SK-N-SH (cell line): Measurements from ENCODE around the gene TCEANC. TPM values are rescaled to one million over a fixed set of nuclear protein-coding genes. Genes with fewer than 3 reads are reported as not detected.
A peak's percentile ranks its signal among the peaks of the same experiment; 100 is the strongest.

Experiments used
- CTCF ChIA-PET: fragments of 300-600, 350-600 bp; formaldehyde crosslinking; extraction: SDS; loops from one replicate; lab custom pipeline; 2021; lab: Yijun Ruan, JAX
- POLR2A ChIA-PET: fragments of 350-600 bp; sonication (Branson Sonifier 250); formaldehyde crosslinking; extraction: SDS; loops from one replicate; lab custom pipeline; 2020; ENCODE audit warnings: antibody characterized with exemption, inconsistent platforms; lab: Yijun Ruan, JAX
- DNase-seq: peaks from one replicate; pipeline ENCODE4 v3.0.0; 2012
- H2AFZ ChIP-seq: fragments of 200-600 bp; sonication (generic); 2 replicates; pipeline ENCODE4 v1.8.1; 2016; ENCODE audit warnings: antibody characterized with exemption, mild to moderate bottlenecking, low read depth
- H3F3A ChIP-seq: fragments of 200-600 bp; sonication (generic); replicated peaks from 2 replicates; pipeline ENCODE3; 2016; ENCODE audit warnings: antibody characterized with exemption, mild to moderate bottlenecking; ENCODE audit not compliant: insufficient read depth
- H3K27ac ChIP-seq, 2 experiments: fragments of 200-500 bp in 1 of 2; fragments of 200-600 bp in 1 of 2; sonication (Bioruptor generic) in 1 of 2; sonication (generic), shearing (Covaris generic) in 1 of 2; 2 replicates each; pipeline versions ENCODE4 v1.5.1 to v1.6.1; 2014 to 2016; ENCODE audit warnings: low read depth in 2 of 2, inconsistent platforms in 1 of 2, low read length in 1 of 2, mild to moderate bottlenecking in 1 of 2, mixed read lengths in 1 of 2
- H3K27me3 ChIP-seq: fragments of 200-600 bp; sonication (generic), shearing (Covaris generic); 2 replicates; pipeline ENCODE4 v1.6.1; 2016; ENCODE audit warnings: mixed run types; ENCODE audit not compliant: insufficient read depth
- H3K36me3 ChIP-seq, 2 experiments: fragments of 200-500 bp in 1 of 2; fragments of 200-600 bp in 1 of 2; sonication (Bioruptor generic) in 1 of 2; sonication (generic) in 1 of 2; replicated peaks in 1 of 2; 2 replicates each; pipeline versions ENCODE3 to v1.5.1; 2014 to 2016; ENCODE audit warnings: low read length in 1 of 2, mild to moderate bottlenecking in 1 of 2; ENCODE audit not compliant: insufficient read depth in 2 of 2, control insufficient read depth in 1 of 2
- H3K4me1 ChIP-seq, 2 experiments: fragments of 200-500 bp in 1 of 2; fragments of 200-600 bp in 1 of 2; sonication (Bioruptor generic) in 1 of 2; sonication (generic), shearing (Covaris generic) in 1 of 2; 2 replicates each; pipeline versions ENCODE4 v1.5.1 to v1.6.1; 2014 to 2016; ENCODE audit warnings: low read depth in 1 of 2, low read length in 1 of 2, mixed run types in 1 of 2; ENCODE audit not compliant: insufficient read depth in 2 of 2, control insufficient read depth in 1 of 2
- H3K4me2 ChIP-seq: fragments of 200-600 bp; sonication (generic), shearing (Covaris generic); 2 replicates; pipeline ENCODE4 v1.6.1; 2017; ENCODE audit warnings: mixed run types
- H3K4me3 ChIP-seq, 2 experiments: fragments of 200-500 bp in 1 of 2; fragments of 200-600 bp in 1 of 2; sonication (Bioruptor generic) in 1 of 2; sonication (generic), shearing (Covaris generic) in 1 of 2; 2 replicates each; pipeline versions ENCODE4 v1.5.1 to v1.8.1; 2014 to 2016; ENCODE audit warnings: low read depth in 2 of 2, inconsistent platforms in 1 of 2, low read length in 1 of 2, mild to moderate bottlenecking in 1 of 2, mixed read lengths in 1 of 2, moderate library complexity in 1 of 2
- H3K79me2 ChIP-seq: fragments of 200-600 bp; sonication (generic); 2 replicates; pipeline ENCODE4 v1.8.1; 2017; ENCODE audit warnings: mild to moderate bottlenecking; ENCODE audit not compliant: insufficient read depth
- H3K9ac ChIP-seq: fragments of 200-600 bp; sonication (generic); 2 replicates; pipeline ENCODE4 v1.6.1; 2017; ENCODE audit warnings: mixed run types
- H3K9me2 ChIP-seq: fragments of 200-600 bp; sonication (generic); 2 replicates; pipeline ENCODE4 v1.6.1; 2017; ENCODE audit warnings: mixed run types
- H3K9me3 ChIP-seq: fragments of 200-600 bp; sonication (generic); 2 replicates; pipeline ENCODE4 v1.6.1; 2017; ENCODE audit warnings: mixed run types, mild to moderate bottlenecking, moderate library complexity
- H4K20me1 ChIP-seq: fragments of 200-600 bp; sonication (generic); 2 replicates; pipeline ENCODE4 v1.6.1; 2017; ENCODE audit warnings: mild to moderate bottlenecking, mixed run types; ENCODE audit not compliant: insufficient read depth
- CHD2 ChIP-seq: fragments of 150-350 bp; IDR thresholded peaks from 2 replicates; pipeline ENCODE4 v1.6.1; 2018; ENCODE audit warnings: low read length; ENCODE audit not compliant: partially characterized antibody
- FOXM1 ChIP-seq: IDR thresholded peaks from 2 replicates; pipeline ENCODE4 v1.4.0; 2012; ENCODE audit warnings: low read depth, mild to moderate bottlenecking
- GABPA ChIP-seq: IDR thresholded peaks from 2 replicates; pipeline ENCODE4 v1.4.0; 2012; ENCODE audit warnings: low read depth, mild to moderate bottlenecking
- IRF3 ChIP-seq: fragments of 150-350 bp; IDR thresholded peaks from 2 replicates; pipeline ENCODE4 v1.6.1; 2016; ENCODE audit warnings: mild to moderate bottlenecking, low read depth, low read length
- MEF2A ChIP-seq: IDR thresholded peaks from 2 replicates; pipeline ENCODE4 v1.4.0; 2012; ENCODE audit warnings: low read depth, borderline replicate concordance
- NFIC ChIP-seq: IDR thresholded peaks from 2 replicates; pipeline ENCODE4 v1.4.0; 2012; ENCODE audit warnings: borderline replicate concordance
- RAD21 ChIP-seq: IDR thresholded peaks from 2 replicates; pipeline ENCODE4 v1.6.1; 2012; ENCODE audit warnings: mild to moderate bottlenecking, low read length
- SMC3 ChIP-seq: IDR thresholded peaks from 2 replicates; pipeline ENCODE4 v1.6.1; 2012; ENCODE audit warnings: low read depth, low read length, improper control_type of control experiment
- WGBS: methylation state at CpG from one replicate; pipeline ENCODE4 v1.1.6; 2017; ENCODE audit warnings: low lambda C conversion rate; 5-methylcytosine and 5-hydroxymethylcytosine counted together
- polyA plus RNA-seq, 3 experiments: library from polyadenylated mRNA; depleted of rRNA; stranded (reverse); fragments of >200 nt; gene quantifications; 2 replicates each; pipeline ENCODE4 v1.2.3, GENCODE V29; 2012
- TF ChIP-seq, protein P1 (sequence below): fragments of 200-600 bp; sonication (generic); IDR thresholded peaks from 2 replicates; pipeline ENCODE4 v1.6.1; 2017; ENCODE audit warnings: antibody characterized with exemption, mild to moderate bottlenecking, moderate library complexity
- TF ChIP-seq, protein P2 (sequence below): IDR thresholded peaks from 2 replicates; pipeline ENCODE4 v1.6.1; 2012; ENCODE audit warnings: mild to moderate bottlenecking, low read depth, low read length, moderate library complexity

Gene TCEANC
- polyA plus RNA-seq, 1 of the 3 experiments (the other 2 are of a cell fraction): 0.84 TPM

DNA sequence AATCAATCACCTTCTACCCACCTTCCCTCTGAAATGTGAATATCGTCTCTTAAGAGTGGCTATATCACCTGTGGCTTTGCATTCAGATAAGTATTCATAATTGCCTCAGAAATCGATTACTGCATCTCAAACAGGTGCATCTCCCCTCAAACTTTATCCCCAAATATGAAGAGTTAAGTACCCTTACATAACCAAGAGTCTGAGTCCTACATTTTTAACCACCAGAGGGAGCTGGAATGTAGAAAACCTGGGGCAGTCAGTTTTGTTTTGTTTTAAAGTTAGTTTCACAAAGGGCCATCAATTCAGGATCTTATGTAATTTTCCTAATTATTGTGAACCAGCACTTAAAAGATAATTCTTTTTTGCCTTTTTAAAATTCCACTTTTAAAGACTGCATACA lies 5.7 kb downstream of the TCEANC start:
- H3K36me3 ChIP-seq: peaks cover 0 to 5% of the 10 kb centered on the region in 2 experiments
- H3K9me2 ChIP-seq: no peaks in the 10 kb centered on the region
- no peaks in the 10 kb centered on the region for H4K20me1 ChIP-seq
- H3K4me3 ChIP-seq: no peak overlapping the region
- TF ChIP-seq SMC3 (peak; percentile 83), RAD21 (peak; percentile 79), FOXM1 (no peak), IRF3 (no peak)
- TF ChIP-seq, protein P1, sequence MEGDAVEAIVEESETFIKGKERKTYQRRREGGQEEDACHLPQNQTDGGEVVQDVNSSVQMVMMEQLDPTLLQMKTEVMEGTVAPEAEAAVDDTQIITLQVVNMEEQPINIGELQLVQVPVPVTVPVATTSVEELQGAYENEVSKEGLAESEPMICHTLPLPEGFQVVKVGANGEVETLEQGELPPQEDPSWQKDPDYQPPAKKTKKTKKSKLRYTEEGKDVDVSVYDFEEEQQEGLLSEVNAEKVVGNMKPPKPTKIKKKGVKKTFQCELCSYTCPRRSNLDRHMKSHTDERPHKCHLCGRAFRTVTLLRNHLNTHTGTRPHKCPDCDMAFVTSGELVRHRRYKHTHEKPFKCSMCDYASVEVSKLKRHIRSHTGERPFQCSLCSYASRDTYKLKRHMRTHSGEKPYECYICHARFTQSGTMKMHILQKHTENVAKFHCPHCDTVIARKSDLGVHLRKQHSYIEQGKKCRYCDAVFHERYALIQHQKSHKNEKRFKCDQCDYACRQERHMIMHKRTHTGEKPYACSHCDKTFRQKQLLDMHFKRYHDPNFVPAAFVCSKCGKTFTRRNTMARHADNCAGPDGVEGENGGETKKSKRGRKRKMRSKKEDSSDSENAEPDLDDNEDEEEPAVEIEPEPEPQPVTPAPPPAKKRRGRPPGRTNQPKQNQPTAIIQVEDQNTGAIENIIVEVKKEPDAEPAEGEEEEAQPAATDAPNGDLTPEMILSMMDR: peak; percentile 91
- no peaks in the 10 kb centered on the region for H3K79me2 ChIP-seq
- H3K9ac ChIP-seq: peak overlapping the region; percentile 5; the same call in 1 of the 2 replicates
- ChIA-PET POLR2A (no interaction called here), CTCF (interaction anchor here (0.7 to 1.9 kb wide), 10 partner anchors 11 to 374 kb away, joined by 3 to 7 read pairs (median 3); no protein-coding TSS in a partner anchor)
- peak overlapping the region; percentile 88 for H2AFZ ChIP-seq
- H3K27me3 ChIP-seq: no peaks in the 10 kb centered on the region
- peaks cover 0 to 5% of the 10 kb centered on the region in 2 experiments; a peak in 2 of 4 replicates for H3K4me1 ChIP-seq
- H3K9me3 ChIP-seq: no peaks in the 10 kb centered on the region
- no peak overlapping the region for H3K4me2 ChIP-seq
- peak; percentile 40 for DNase-seq
- H3F3A ChIP-seq: peaks cover 8% of the 10 kb centered on the region
- 16% methylated on average over 2 of the region's 2 CpGs for WGBS
- H3K27ac ChIP-seq: no peak overlapping the region; a peak in 1 of 4 replicates

DNA sequence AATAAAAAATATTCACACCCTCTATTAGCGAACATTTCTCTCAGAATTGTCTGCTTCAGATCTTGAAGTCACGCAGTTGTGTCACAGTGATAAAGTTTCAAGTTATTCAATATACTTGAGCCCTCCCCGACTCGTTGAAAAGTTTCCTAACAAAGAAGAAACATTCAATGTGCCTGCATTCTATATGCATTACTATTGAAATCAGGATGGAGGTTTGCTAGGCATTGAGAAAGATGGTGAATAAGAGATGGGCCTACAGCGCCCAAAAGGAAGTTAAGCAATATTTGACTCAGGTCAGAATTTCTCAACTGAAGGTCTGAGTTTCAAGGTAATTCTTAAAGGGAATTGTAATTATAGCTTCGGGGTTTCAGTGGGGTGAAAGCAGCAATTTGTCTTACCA lies 6.1 kb downstream of the TCEANC start:
- H3F3A ChIP-seq: peaks cover 7% of the 10 kb centered on the region
- H3K4me1 ChIP-seq: peaks cover 0 to 5% of the 10 kb centered on the region in 2 experiments; a peak in 2 of 4 replicates
- no peak overlapping the region for H3K4me3 ChIP-seq
- H2AFZ ChIP-seq: peak overlapping the region; percentile 88
- TF ChIP-seq, protein P2, sequence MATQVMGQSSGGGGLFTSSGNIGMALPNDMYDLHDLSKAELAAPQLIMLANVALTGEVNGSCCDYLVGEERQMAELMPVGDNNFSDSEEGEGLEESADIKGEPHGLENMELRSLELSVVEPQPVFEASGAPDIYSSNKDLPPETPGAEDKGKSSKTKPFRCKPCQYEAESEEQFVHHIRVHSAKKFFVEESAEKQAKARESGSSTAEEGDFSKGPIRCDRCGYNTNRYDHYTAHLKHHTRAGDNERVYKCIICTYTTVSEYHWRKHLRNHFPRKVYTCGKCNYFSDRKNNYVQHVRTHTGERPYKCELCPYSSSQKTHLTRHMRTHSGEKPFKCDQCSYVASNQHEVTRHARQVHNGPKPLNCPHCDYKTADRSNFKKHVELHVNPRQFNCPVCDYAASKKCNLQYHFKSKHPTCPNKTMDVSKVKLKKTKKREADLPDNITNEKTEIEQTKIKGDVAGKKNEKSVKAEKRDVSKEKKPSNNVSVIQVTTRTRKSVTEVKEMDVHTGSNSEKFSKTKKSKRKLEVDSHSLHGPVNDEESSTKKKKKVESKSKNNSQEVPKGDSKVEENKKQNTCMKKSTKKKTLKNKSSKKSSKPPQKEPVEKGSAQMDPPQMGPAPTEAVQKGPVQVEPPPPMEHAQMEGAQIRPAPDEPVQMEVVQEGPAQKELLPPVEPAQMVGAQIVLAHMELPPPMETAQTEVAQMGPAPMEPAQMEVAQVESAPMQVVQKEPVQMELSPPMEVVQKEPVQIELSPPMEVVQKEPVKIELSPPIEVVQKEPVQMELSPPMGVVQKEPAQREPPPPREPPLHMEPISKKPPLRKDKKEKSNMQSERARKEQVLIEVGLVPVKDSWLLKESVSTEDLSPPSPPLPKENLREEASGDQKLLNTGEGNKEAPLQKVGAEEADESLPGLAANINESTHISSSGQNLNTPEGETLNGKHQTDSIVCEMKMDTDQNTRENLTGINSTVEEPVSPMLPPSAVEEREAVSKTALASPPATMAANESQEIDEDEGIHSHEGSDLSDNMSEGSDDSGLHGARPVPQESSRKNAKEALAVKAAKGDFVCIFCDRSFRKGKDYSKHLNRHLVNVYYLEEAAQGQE: no peak
- TF ChIP-seq MEF2A: no peak
- TF ChIP-seq NFIC: no peak
- no peak for TF ChIP-seq GABPA
- TF ChIP-seq CHD2: no peak
- H3K27ac ChIP-seq: no peak overlapping the region; a peak in 1 of 4 replicates
- H3K9ac ChIP-seq: peak overlapping the region; percentile 5; the same call in 1 of the 2 replicates
- H3K9me3 ChIP-seq: no peaks in the 10 kb centered on the region
- peaks cover 0 to 8% of the 10 kb centered on the region in 2 experiments for H3K36me3 ChIP-seq
- H3K79me2 ChIP-seq: no peaks in the 10 kb centered on the region
- 42% methylated on average over 6 of the region's 6 CpGs for WGBS
- ChIA-PET POLR2A (no interaction called here), CTCF (interaction anchor here (0.7 to 1.9 kb wide), 12 partner anchors 11 to 373 kb away, joined by 3 to 7 read pairs (median 3); no protein-coding TSS in a partner anchor)
- no peaks in the 10 kb centered on the region for H4K20me1 ChIP-seq
- DNase-seq: no peak
- no peaks in the 10 kb centered on the region for H3K9me2 ChIP-seq
- no peaks in the 10 kb centered on the region for H3K27me3 ChIP-seq
- H3K4me2 ChIP-seq: no peak overlapping the region
